Fibroblast of lung (primary cell): ENCODE data around the gene ERI2. TPM values are rescaled to one million over a fixed set of nuclear protein-coding genes. Genes with fewer than 3 reads are reported as not detected.

Experiments used
- DNase-seq, 2 donors: peaks; one replicate each; pipeline versions ENCODE4 v3.0.0 to v3.0.0-alpha.2; 2010; ENCODE audit warnings: low read depth in 2 of 2
- H2AFZ ChIP-seq: 2 replicates; pipeline ENCODE4 v1.5.1; 2012; ENCODE audit warnings: low read length, control low read depth, inconsistent platforms
- H3K27ac ChIP-seq: 2 replicates; pipeline ENCODE4 v1.5.1; 2011; ENCODE audit warnings: low read length, control low read depth; ENCODE audit not compliant: insufficient read depth
- H3K27me3 ChIP-seq: 2 replicates; pipeline ENCODE4 v1.5.1; 2011; ENCODE audit warnings: mild to moderate bottlenecking, low read length; ENCODE audit not compliant: control insufficient read depth, insufficient read depth
- H3K36me3 ChIP-seq: 2 replicates; pipeline ENCODE4 v1.5.1; 2011; ENCODE audit warnings: low read length; ENCODE audit not compliant: control insufficient read depth, insufficient read depth
- H3K4me1 ChIP-seq: 2 replicates; pipeline ENCODE4 v1.5.1; 2011; ENCODE audit warnings: low read length; ENCODE audit not compliant: control insufficient read depth, insufficient read depth; ENCODE audit errors: extremely low read depth
- H3K4me2 ChIP-seq: 2 replicates; pipeline ENCODE4 v1.5.1; 2011; ENCODE audit warnings: low read length, control low read depth; ENCODE audit not compliant: insufficient read depth; ENCODE audit errors: extremely low read depth
- H3K4me3 ChIP-seq, 4 experiments: fragments of 200-600 bp in 1 of 4; sonication (generic) in 1 of 4; replicated peaks in 1 of 4; 2 replicates each; pipeline ENCODE4 v1.5.1; 2011 to 2016; ENCODE audit warnings: low read length in 4 of 4, low read depth in 3 of 4, mild to moderate bottlenecking in 3 of 4, control low read depth in 2 of 4, inconsistent platforms in 1 of 4, mixed read lengths in 1 of 4; ENCODE audit not compliant: insufficient read depth in 1 of 4; ENCODE audit errors: control extremely low read depth in 1 of 4
- H3K79me2 ChIP-seq: 2 replicates; pipeline ENCODE4 v1.5.1; 2012; ENCODE audit warnings: mild to moderate bottlenecking, low read length, inconsistent platforms; ENCODE audit not compliant: control insufficient read depth, insufficient read depth
- H3K9ac ChIP-seq: 2 replicates; pipeline ENCODE4 v1.5.1; 2011; ENCODE audit warnings: mild to moderate bottlenecking, low read length, control low read depth; ENCODE audit not compliant: insufficient read depth
- H3K9me3 ChIP-seq: 2 replicates; pipeline ENCODE4 v1.5.1; 2012; ENCODE audit warnings: low read depth, low read length; ENCODE audit not compliant: control insufficient read depth, insufficient read depth
- H4K20me1 ChIP-seq: 2 replicates; pipeline ENCODE4 v1.5.1; 2011; ENCODE audit warnings: low read length; ENCODE audit not compliant: control insufficient read depth, insufficient read depth; ENCODE audit errors: extremely low read depth
- EZH2 ChIP-seq: IDR thresholded peaks from 2 replicates; pipeline ENCODE4 v1.5.1; 2012; ENCODE audit warnings: low read length, control low read depth, mild to moderate bottlenecking; ENCODE audit errors: missing control alignments
- polyA plus RNA-seq, 2 donors: library from polyadenylated mRNA; depleted of rRNA in 1 of 2; stranded (reverse) in 1 of 2; unstranded in 1 of 2; fragments of >200 nt; gene quantifications; 2 replicates each; pipeline ENCODE4 v1.2.1, GENCODE V29; 2011 to 2012; ENCODE audit warnings: missing spikeins in 1 of 2
- total RNA-seq: library from RNA; depleted of rRNA; stranded (reverse); fragments of >200 nt; gene quantifications from 2 replicates; pipeline ENCODE4 v1.2.1, GENCODE V29; 2014
- TF ChIP-seq, protein P1 (sequence below), 2 donors: IDR thresholded peaks in 1 of 2; conservative IDR thresholded peaks in 1 of 2; 1 replicate in 1 of 2; 2 replicates in 1 of 2; pipeline ENCODE4 v1.5.1; 2011 to 2012; ENCODE audit warnings: low read length in 2 of 2, control low read depth in 1 of 2, inconsistent platforms in 1 of 2, low read depth in 1 of 2, mild to moderate bottlenecking in 1 of 2

The ERI2 gene
- total and polyA plus RNA-seq, 2 donors (not counting 1 experiment from before 2014, with no cell fraction given) = 10.5 to 30.1 TPM

GRCh38 chr16:20768121-20768520 lies 38.2 kb downstream of the ERI2 start:
- no peaks in the 10 kb centered on the region for H3K36me3 ChIP-seq
- no peak for DNase-seq
- no peak overlapping the region for H3K4me2 ChIP-seq
- no peaks in the 10 kb centered on the region for H3K27me3 ChIP-seq
- H2AFZ ChIP-seq = no peak overlapping the region
- H3K9me3 ChIP-seq = no peaks in the 10 kb centered on the region
- H3K4me3 ChIP-seq = no peak overlapping the region
- no peak overlapping the region for H3K9ac ChIP-seq
- no peaks in the 10 kb centered on the region for H3K4me1 ChIP-seq
- H3K27ac ChIP-seq = no peak overlapping the region
- no peak for TF ChIP-seq EZH2
- TF ChIP-seq, protein P1, sequence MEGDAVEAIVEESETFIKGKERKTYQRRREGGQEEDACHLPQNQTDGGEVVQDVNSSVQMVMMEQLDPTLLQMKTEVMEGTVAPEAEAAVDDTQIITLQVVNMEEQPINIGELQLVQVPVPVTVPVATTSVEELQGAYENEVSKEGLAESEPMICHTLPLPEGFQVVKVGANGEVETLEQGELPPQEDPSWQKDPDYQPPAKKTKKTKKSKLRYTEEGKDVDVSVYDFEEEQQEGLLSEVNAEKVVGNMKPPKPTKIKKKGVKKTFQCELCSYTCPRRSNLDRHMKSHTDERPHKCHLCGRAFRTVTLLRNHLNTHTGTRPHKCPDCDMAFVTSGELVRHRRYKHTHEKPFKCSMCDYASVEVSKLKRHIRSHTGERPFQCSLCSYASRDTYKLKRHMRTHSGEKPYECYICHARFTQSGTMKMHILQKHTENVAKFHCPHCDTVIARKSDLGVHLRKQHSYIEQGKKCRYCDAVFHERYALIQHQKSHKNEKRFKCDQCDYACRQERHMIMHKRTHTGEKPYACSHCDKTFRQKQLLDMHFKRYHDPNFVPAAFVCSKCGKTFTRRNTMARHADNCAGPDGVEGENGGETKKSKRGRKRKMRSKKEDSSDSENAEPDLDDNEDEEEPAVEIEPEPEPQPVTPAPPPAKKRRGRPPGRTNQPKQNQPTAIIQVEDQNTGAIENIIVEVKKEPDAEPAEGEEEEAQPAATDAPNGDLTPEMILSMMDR (conservative IDR thresholded peaks at IDR 0.05 in 1 of 2, IDR thresholded peaks at IDR 0.05 in 1 of 2; ENCODE audit: low read depth in 1 of 2, low read length in 2 of 2) = no peak
- no peaks in the 10 kb centered on the region for H4K20me1 ChIP-seq
- H3K79me2 ChIP-seq = no peaks in the 10 kb centered on the region

DNA sequence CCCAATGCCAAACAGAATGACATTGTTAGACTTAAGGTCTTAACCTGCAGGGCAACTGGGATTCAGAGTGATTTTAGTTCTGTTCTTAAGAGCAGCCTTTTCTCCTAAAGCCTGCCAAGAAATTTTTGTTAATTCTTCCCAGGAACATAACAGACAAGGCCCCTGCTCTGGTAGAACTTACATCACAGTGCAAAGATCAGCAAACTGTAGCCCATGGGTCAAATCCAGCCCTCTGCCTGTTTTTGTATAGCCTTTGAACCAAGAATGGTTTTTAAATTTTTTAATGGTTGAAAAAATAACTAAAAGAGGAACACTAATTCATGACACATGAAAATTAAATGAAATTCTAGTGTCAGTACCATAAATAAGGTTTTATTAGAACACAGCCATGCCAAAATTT lies 38.7 kb downstream of the ERI2 start:
- Histone ChIP-seq H2AFZ (no peak overlapping the region), H3K27me3 (no peaks in the 10 kb centered on the region), H3K9me3 (no peaks in the 10 kb centered on the region), H3K79me2 (no peaks in the 10 kb centered on the region), H3K4me1 (no peaks in the 10 kb centered on the region), H3K4me3 (no peak overlapping the region), H3K4me2 (no peak overlapping the region), H3K27ac (no peak overlapping the region), H3K36me3 (no peaks in the 10 kb centered on the region), H4K20me1 (no peaks in the 10 kb centered on the region), H3K9ac (no peak overlapping the region)
- TF ChIP-seq, protein P1 (conservative IDR thresholded peaks at IDR 0.05 in 1 of 2, IDR thresholded peaks at IDR 0.05 in 1 of 2; ENCODE audit: low read depth in 1 of 2, low read length in 2 of 2) = no peak
- no peak for TF ChIP-seq EZH2
- DNase-seq = no peak

DNA sequence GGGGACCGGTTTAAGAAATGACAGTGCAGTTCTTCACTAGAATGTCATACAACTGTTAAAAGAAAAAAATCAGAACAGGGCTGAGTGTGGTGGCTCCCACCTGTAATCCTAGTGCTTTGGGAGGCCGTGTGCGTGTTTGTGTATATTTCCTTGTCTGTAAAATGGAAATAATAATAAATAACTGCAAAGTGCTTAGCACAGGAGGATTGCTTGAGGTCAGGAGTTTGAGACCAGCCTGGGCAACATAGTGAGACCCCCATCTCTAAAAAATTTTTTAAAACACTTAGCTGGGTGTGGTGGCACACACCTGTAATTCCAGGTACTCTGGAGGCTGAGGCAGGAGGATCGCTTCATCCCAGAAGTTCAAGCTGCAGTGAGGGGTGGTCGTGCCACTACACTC lies 40.0 kb downstream of the ERI2 start:
- no peak overlapping the region for H3K4me3 ChIP-seq
- no peak overlapping the region for H3K9ac ChIP-seq
- H3K79me2 ChIP-seq = no peaks in the 10 kb centered on the region
- H3K4me1 ChIP-seq = no peaks in the 10 kb centered on the region
- H2AFZ ChIP-seq = no peak overlapping the region
- no peaks in the 10 kb centered on the region for H3K27me3 ChIP-seq
- H3K36me3 ChIP-seq = no peaks in the 10 kb centered on the region
- no peak for DNase-seq
- no peak for TF ChIP-seq EZH2
- TF ChIP-seq, protein P1 (conservative IDR thresholded peaks at IDR 0.05 in 1 of 2, IDR thresholded peaks at IDR 0.05 in 1 of 2; ENCODE audit: low read depth in 1 of 2, low read length in 2 of 2) = no peak
- H3K9me3 ChIP-seq = no peaks in the 10 kb centered on the region
- H4K20me1 ChIP-seq = no peaks in the 10 kb centered on the region
- no peak overlapping the region for H3K27ac ChIP-seq
- H3K4me2 ChIP-seq = no peak overlapping the region
